ENCODE data around the gene POTEF. TPM values are rescaled to one million over a fixed set of nuclear protein-coding genes. Genes with fewer than 3 reads are reported as not detected.
"Not testable (repeated sequence)": the region's sequence is repeated elsewhere in the genome, so short reads cannot be mapped to it uniquely, and the experiment has no call there.

The POTEF gene
- total RNA-seq, 2 donors from 2014 or later, result not detected

DNA sequence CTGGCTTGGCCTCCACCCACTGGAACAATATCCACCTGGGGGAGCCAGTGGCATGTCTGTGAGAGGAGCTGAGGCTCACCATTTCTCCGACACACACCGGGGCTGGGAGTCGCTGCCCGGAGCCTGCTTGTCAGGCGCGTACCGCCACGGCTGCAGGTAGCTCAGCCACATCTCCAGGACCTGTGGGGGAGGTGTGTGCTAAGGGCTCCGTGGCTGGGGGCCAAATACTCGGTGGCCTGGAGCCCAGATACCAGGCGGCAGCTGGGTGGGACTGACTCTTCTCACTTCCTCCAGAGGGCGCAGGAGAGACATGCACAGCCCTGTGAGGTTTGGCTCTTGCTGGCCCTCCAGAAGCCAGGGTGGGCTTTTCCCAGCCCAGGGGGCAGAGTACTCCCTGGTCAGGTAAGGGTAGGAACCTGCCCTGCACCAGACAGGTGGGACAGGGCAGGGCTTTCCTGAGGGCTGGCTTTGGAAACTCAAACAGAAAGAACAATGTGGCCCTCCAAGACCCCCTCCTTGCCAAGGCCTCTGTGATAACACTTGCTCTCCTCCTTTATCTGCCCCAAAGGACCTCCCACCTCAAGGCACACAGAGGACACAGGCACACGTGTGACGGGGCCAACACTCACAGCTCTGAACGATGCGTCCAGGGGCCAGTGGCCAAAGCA lies 27.1 kb upstream of the POTEF start:
- H3K27ac Mint-ChIP-seq, result peak overlapping the region in 1 of 2 donors; percentile 48
- not testable (repeated sequence) for H3K9me3 Mint-ChIP-seq; H3K36me3 Mint-ChIP-seq; DNase-seq (ENCODE audit: low spot score in 2 of 2)
- ATAC-seq, result peak in 1 of 2 donors; percentile 10

DNA sequence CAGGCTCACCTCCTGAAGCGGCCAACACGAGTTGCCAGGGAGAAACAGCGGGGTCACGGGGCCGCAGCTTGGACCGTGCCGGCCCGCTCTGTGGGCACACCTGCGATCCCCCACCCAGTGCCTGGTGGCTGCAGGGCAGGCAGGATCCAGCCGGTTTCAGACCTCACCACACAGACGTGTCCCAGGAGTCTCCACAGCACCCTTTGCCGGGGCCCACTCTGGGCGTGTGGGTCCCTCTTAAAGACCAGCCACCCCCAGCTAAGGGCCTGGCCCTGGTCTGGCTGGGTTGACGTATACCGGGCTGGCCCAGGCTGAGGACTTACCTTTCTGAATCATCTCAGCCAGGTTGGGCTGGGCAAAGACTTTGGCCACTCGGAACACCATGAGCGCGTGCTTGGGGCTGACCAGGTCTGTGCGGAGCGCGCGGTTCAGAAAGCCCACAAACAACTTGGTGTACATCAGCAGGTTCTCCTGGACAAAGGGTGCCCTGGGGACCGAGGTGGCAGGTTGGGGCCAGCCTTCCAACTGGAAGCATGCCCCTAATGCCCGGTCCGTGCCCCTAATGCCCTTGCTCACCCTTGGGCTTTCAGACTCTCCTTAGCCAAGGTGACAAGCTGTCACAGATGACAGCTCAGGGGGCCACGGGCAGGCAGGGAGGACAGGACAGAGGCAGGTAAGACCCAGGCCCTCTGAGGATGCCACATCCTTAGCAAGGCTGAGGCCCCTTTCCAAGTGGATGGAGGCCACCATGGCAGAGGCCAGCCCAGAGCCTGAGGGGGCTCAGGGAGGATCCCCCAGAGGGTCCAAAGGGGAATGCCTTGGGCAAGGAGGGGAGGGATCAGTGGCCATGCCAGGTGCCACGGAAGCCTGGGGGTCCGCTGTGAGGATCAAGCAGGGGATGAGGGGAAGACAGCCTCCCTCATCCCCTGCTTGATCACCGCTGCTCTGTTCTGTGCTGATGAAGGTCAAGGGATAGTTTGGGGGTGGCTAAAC lies 26.0 kb upstream of the POTEF start:
- DNase-seq (ENCODE audit: low spot score in 2 of 2), result no peak
- no peak for ATAC-seq
- Mint-ChIP-seq H3K36me3 (no peaks in the 10 kb centered on the region), H3K9me3 (no peaks in the 10 kb centered on the region), H3K27ac (peak overlapping the region in 1 of 2 donors; percentile 72)

DNA sequence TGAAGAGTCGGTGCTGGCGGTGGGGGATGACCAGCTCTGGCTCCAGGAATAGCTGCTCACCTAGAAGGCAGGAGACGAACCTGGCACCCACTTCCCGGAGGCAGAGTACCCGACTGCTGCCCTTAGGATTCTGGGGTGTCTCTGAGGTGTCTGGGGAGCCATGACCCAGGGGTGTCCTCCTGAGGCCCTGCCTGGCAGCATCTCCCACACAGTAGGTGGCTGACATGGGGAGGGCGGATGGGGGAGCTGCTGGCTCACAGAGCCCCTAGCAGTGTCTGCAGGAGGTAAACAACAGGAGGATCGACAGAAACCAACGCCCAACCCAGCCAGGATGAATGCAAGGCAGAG lies 25.4 kb upstream of the POTEF start:
- not testable (repeated sequence) for ATAC-seq; H3K27ac Mint-ChIP-seq; H3K36me3 Mint-ChIP-seq; H3K9me3 Mint-ChIP-seq; DNase-seq (ENCODE audit: low spot score in 2 of 2)

DNA sequence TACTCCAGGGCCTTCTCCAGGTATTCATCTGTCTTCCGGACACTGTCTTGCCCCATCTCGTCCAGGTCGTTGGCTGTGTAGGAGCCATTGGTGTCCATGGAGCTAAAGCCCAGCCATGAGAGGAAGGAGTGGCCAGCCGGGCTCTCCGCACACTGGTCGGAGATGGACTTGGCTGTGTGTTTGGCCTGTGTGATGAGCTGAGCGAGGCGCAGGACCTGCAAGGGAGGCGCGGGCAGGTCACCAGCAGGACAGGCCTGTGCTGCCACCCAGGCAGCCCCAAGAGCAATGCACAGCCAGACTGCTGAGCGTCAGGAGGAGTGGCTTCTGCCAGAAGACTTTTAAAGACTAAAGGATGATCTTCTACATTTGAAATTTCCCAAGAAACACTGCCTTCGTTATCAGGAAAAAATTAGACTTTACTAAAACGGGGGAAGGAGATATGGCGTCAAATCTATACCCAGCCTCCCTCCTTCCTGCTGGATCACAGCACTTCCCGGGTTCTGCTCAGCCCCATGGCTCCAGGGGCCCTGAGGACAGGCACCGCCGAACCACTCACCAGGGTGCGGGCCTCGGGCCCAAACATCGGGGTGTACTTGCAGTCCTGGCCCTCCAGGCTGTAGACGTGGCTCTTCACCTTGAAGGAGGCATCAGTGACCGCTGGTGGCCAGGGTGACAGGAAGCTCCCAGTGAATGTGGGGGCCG lies 24.9 kb upstream of the POTEF start:
- not testable (repeated sequence) for H3K27ac Mint-ChIP-seq; ATAC-seq; H3K36me3 Mint-ChIP-seq; DNase-seq (ENCODE audit: low spot score in 2 of 2); H3K9me3 Mint-ChIP-seq

DNA sequence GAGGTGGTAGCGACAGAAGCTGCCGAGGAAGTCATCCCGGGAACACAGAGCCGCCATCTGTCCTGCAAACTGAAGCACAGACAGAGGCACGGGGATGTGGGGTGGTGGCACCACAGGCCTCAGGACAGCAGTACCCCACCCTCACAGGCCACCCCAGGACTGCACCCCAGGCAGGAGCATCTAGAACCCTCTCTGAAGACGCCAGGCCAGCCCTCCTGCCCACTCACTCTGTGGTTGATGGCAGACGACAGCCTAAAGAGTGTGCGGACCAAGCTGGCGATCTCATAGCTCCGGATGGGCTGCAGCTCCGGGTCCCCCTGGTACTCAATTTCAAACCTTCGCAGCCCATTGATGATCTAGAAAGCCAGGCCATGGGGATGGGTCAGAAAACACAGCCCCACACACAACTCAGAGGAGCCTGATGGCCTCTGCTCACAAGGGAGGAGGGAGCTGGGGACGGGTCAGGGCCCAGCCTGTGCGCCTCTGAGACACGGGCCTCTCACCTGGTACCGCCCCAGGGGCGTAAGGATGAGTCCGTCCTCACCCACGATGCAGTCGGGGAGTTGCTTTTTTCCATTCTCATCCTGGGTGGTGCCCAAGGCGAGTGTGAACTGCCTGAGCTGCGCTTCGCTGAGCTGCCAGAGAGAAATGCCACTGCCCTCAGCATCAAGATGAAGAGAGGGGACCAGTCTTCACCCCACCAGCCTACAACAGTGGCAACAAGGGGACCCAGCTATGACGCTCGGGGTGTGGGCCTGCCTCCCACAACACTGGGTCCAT lies 24.0 kb upstream of the POTEF start:
- DNase-seq (ENCODE audit: low spot score in 2 of 2) (no peak), ATAC-seq (no peak)
- Mint-ChIP-seq H3K27ac (no peak overlapping the region), H3K9me3 (no peaks in the 10 kb centered on the region), H3K36me3 (no peaks in the 10 kb centered on the region)

DNA sequence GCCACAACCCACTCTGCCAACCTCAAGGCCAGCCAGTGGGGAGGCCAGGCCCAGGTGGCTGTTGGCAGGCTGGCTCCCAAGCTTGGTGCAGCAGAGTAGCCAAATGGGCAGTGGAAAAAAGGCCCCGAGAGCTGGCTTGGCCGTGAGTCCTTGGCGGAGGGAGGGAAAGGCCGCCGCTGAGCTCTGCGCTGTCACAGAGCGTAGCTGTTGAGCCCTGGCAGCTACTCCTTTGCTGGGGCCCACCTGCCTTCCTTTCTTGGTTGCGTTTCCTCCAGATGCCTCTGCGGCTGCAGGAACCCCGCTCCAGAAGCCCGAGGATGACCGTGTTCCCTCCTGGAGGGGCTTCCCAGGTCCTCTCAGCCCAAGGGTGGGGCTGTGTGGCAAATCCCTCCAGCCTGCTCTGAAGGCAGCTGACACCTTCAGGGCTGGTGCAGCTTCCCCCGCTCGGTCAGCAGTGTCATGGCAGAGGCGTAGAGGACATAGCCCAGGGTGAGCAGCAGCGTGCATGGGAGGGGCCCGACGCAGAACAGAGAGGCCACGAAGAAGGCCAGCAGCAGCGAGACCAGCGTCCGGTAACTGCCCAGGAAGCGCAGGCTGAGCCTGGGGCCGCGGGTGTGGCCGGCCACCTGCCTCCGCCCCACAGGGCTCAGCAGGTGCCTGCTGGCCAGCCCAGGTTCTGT lies 23.3 kb upstream of the POTEF start:
- not testable (repeated sequence) for ATAC-seq; H3K27ac Mint-ChIP-seq; H3K9me3 Mint-ChIP-seq; H3K36me3 Mint-ChIP-seq; DNase-seq (ENCODE audit: low spot score in 2 of 2)

DNA sequence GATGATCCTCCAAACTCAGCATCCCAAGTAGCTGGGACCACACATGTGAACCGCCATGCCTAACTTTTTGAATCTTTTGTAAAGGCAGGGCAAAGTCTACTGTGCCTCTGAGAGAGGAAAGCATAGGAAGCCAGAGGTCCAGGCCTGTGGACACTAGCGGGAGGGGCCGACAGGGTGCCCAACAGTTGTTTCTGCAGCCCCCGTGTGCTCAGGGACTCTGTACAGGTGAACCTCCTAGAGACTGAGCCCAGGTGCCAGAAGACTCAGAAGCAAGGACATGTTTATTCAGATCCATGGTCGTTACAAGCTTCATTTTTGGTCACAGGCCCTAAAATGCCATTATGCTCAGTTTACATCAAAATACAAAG lies 22.1 kb upstream of the POTEF start:
- not testable (repeated sequence) for H3K36me3 Mint-ChIP-seq; ATAC-seq; DNase-seq (ENCODE audit: low spot score in 2 of 2); H3K9me3 Mint-ChIP-seq
- H3K27ac Mint-ChIP-seq, result peak overlapping the region in 1 of 2 donors; percentile 72

DNA sequence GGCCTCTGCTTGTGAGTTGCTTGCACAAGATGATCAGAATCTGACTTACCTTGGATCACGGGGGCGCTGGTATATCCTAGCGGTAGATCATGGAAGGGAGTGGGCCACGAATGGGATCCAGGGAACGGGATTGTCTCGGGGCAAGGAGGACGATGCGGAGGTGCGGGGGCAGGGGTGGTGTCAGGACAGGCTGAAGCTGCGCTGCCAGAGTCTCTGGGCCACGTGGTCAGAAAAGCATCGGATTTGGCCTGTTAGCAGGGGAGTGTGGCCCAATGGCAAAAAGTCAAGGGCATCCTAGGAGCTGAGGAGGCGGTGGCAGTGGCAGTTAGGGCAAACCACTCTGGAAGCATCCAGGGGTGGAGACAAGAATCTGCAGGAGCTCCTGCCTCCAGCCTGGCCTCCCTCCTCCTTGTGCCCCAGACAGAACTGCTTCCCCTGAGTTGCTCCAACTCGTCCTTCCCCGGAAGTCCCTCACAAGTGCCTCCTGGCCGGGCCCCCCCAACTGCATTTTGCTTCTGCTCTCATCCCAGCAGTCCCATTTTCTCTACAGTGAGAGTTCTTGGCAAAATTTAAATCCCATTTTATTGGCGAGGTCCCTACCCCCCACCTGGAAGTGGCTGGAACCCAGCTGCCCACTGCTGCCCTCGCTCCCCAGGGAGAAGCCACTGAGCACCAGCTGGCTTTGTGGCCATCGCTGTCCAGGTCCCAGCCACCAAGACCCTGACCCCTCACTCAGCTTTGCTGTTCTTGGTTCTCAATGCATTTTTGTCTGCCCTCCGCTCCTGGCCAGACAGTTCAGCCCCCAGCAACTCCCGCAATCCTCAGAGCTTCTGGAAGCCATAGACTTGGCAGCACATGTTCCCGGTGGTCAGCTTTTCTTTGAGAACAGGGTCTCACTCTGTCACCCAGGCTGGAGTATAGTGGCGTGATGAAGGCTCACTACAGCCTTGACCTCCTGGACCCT lies 21.4 kb upstream of the POTEF start:
- DNase-seq (ENCODE audit: low spot score in 2 of 2) (no peak), ATAC-seq (no peak)
- H3K36me3 Mint-ChIP-seq, result no peaks in the 10 kb centered on the region
- H3K27ac Mint-ChIP-seq, result peak overlapping the region in 1 of 2 donors; percentile 72
- H3K9me3 Mint-ChIP-seq, result no peaks in the 10 kb centered on the region

DNA sequence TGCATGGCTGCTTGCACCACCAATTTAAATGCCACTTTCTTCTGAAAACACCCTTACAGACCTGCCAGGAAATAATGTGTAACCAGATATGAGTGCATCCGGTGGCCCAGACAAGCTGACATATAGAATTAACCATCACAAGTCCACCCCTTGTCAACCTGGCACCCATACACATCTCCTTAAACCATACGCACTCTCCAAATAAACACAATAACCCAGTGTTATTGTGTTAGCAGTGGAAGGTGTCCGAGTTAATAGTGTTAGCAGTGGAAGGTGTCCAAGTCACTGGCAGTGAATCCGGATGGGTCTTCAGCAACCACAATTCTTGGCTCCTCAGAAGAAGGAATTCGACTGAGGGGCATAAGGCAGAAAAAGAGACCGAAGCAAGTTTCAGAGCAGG lies 19.5 kb upstream of the POTEF start:
- not testable (repeated sequence) for ATAC-seq; DNase-seq (ENCODE audit: low spot score in 2 of 2); H3K27ac Mint-ChIP-seq; H3K36me3 Mint-ChIP-seq; H3K9me3 Mint-ChIP-seq

DNA sequence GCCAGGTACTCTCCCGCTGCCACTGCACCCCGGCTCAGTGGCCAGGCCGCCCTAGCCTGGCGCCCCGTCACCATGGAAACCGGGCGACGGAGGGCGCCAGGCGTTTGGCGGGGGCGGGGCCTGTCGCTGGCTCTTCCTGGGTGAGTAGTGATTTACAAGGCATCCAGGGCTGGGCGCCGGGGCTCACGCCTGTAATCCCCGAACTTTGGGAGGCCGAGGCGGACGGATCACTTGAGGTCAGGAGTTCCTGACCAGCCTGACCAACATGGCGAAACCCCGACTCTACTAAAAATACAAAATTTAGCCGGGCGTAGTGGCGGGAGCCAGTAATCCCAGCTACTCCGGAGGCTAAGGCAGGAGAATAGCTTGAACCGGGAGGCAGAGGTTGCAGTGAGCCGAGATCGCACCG lies 16.0 kb upstream of the POTEF start, which contains the start of gene CCDC74B:
CCDC74B (minus strand) TSS at position 107 of the 409 bp plus-strand sequence. CDS start 116 bp downstream, outside the sequence.
- H3K9me3 Mint-ChIP-seq, result not testable (repeated sequence)
- H3K27ac Mint-ChIP-seq, result peak within 1 kb of the TSS in 1 of 2 donors; percentile 39

DNA sequence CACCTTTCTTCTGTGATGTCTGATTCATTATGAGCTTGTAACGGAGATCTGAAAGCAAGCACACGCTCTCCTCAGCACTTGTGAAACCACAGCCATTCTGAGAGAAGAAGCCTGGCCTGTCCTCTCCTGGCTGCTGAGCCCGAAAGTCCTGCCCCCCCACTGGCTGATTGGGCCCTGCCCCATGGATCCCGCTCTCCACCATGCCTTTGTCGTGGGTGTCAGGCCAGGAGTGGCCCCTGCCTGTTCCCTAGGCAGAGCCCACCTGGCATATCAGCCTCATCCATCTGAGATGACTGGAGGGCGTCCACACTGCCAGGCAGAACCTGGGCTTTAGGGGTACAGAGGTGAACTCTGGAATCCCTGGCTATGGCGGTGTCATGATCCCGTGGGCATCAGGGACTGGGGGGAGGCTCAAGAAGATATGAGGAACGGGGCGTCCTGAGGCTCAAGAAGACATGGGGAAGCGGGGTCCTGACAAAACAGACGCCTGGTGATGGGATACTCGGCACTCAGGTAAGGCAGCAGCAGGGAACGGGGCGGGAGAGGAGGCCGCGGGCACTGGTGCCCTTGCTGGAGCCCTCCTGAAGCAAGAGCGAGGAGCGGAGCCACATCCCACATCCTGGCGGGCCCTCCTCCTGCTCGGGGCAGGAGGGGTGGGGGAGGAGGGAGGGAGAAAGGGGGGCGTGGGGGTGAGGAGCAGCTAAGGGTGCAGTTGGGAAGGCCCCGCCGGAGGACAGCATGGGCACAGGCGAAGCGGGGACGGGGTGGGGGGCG lies 14.4 kb upstream of the POTEF start:
- H3K36me3 Mint-ChIP-seq; H3K9me3 Mint-ChIP-seq; H3K27ac Mint-ChIP-seq; DNase-seq (ENCODE audit: low spot score in 2 of 2); ATAC-seq: not testable (repeated sequence)

More for the DNA sequence above, 16.0 kb upstream of the POTEF start, which contains the start of gene CCDC74B:
- peak; percentile 58 to 70 for DNase-seq (ENCODE audit: low spot score in 2 of 2)
- not testable (repeated sequence) for H3K36me3 Mint-ChIP-seq
- ATAC-seq, result peak; percentile 85 to 93

DNA sequence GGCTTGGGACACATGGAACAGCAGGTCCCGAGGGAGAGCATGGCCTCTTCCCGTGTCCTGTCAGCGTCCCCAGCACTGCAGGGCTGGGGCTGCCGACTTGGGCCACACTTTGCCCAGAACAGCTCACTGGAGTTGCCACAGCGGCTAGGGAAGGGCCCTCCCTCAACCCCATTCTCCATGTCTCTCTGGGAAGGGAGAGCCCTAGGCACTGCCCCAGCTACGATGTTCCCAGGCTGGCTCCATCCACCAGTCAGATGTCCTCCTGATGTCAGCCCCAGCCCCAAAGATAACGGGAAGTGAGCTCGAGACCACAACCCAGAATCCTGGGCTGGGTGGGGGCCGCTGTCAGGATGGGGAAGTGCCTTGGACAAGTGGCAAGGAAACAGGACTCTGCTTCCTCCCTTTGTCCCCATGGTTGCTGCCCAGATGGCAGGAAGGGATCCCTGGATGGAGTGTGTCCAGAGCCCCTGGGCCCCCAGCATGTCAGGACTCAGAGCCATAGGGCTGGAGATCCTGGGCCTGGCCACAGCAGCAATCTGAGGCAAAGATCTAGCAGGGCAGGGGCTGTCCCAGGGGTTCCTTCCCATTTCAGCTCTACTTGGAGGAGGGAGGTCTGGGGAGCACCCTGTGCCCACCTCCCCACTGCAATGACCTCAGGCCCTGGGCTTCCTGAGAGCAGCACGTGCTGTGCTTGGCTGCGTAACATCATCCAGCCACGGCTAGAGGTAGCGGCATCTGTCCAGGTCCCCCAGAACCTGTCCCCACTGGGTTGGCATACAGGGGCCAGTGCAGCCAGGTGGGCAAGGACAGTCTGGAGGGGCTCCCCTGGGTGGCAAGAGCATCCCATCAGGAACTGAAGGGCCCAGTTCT lies 13.6 kb upstream of the POTEF start:
- not testable (repeated sequence) for H3K9me3 Mint-ChIP-seq; DNase-seq (ENCODE audit: low spot score in 2 of 2)

DNA sequence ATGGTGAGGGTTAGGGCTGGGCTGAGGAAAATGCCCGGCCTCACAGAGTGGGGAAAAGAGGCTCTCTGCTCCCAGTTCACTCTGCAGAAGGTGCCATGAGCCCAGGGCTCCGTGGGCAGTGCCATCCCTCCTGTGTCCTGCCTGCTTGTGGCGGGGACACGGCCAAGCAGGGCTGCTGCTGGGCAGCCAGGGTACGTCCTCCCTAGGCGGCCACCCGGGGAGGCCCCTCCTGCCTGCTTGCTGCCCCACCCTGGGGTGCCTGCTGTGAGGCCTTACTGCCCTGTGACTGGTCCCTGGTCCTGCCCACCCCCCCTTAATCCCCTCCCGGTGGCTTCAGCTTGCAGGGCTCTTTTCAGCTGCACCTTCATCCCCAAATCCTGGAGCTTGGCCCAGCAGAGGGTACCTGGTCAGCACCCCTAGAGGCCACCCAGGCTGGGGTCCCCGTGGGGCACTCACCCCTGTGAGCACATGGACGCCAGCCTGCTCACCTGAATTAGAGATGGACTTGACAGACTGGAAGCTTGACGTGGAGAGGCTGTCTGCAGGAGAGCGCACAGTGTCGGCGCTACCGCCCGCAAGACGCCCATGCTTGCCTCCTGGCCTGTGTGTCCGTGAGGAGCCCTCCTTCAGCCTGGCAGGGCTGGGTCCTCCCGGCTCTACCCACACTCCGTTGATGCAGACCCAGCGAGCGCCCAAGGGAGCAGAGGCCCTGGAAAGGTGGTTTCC lies 12.8 kb upstream of the POTEF start:
- not testable (repeated sequence) for H3K36me3 Mint-ChIP-seq; ATAC-seq; H3K9me3 Mint-ChIP-seq; DNase-seq (ENCODE audit: low spot score in 2 of 2); H3K27ac Mint-ChIP-seq

More for the DNA sequence above, 13.6 kb upstream of the POTEF start:
- ATAC-seq, H3K27ac Mint-ChIP-seq, H3K36me3 Mint-ChIP-seq: not testable (repeated sequence)
